SK-N-SH (cell line): Measurements from ENCODE around the gene UMODL1. TPM values are rescaled to one million over a fixed set of nuclear protein-coding genes. Genes with fewer than 3 reads are reported as not detected.
"Not testable (repeated sequence)": the region's sequence is repeated elsewhere in the genome, so short reads cannot be mapped to it uniquely, and the experiment has no call there.

Source experiments
- CTCF ChIA-PET: fragments of 300-600, 350-600 bp; formaldehyde crosslinking; extraction: SDS; loops from one replicate; lab custom pipeline; 2021; lab: Yijun Ruan, JAX
- POLR2A ChIA-PET: fragments of 350-600 bp; sonication (Branson Sonifier 250); formaldehyde crosslinking; extraction: SDS; loops from one replicate; lab custom pipeline; 2020; ENCODE audit warnings: antibody characterized with exemption, inconsistent platforms; lab: Yijun Ruan, JAX
- DNase-seq: peaks from one replicate; pipeline ENCODE4 v3.0.0; 2012
- H2AFZ ChIP-seq: fragments of 200-600 bp; sonication (generic); 2 replicates; pipeline ENCODE4 v1.8.1; 2016; ENCODE audit warnings: antibody characterized with exemption, mild to moderate bottlenecking, low read depth
- H3F3A ChIP-seq: fragments of 200-600 bp; sonication (generic); replicated peaks from 2 replicates; pipeline ENCODE3; 2016; ENCODE audit warnings: antibody characterized with exemption, mild to moderate bottlenecking; ENCODE audit not compliant: insufficient read depth
- H3K27ac ChIP-seq, 2 experiments: fragments of 200-500 bp in 1 of 2; fragments of 200-600 bp in 1 of 2; sonication (Bioruptor generic) in 1 of 2; sonication (generic), shearing (Covaris generic) in 1 of 2; 2 replicates each; pipeline versions ENCODE4 v1.5.1 to v1.6.1; 2014 to 2016; ENCODE audit warnings: low read depth in 2 of 2, inconsistent platforms in 1 of 2, low read length in 1 of 2, mild to moderate bottlenecking in 1 of 2, mixed read lengths in 1 of 2
- H3K27me3 ChIP-seq: fragments of 200-600 bp; sonication (generic), shearing (Covaris generic); 2 replicates; pipeline ENCODE4 v1.6.1; 2016; ENCODE audit warnings: mixed run types; ENCODE audit not compliant: insufficient read depth
- H3K36me3 ChIP-seq, 2 experiments: fragments of 200-500 bp in 1 of 2; fragments of 200-600 bp in 1 of 2; sonication (Bioruptor generic) in 1 of 2; sonication (generic) in 1 of 2; replicated peaks in 1 of 2; 2 replicates each; pipeline versions ENCODE3 to v1.5.1; 2014 to 2016; ENCODE audit warnings: low read length in 1 of 2, mild to moderate bottlenecking in 1 of 2; ENCODE audit not compliant: insufficient read depth in 2 of 2, control insufficient read depth in 1 of 2
- H3K4me1 ChIP-seq, 2 experiments: fragments of 200-500 bp in 1 of 2; fragments of 200-600 bp in 1 of 2; sonication (Bioruptor generic) in 1 of 2; sonication (generic), shearing (Covaris generic) in 1 of 2; 2 replicates each; pipeline versions ENCODE4 v1.5.1 to v1.6.1; 2014 to 2016; ENCODE audit warnings: low read depth in 1 of 2, low read length in 1 of 2, mixed run types in 1 of 2; ENCODE audit not compliant: insufficient read depth in 2 of 2, control insufficient read depth in 1 of 2
- H3K4me2 ChIP-seq: fragments of 200-600 bp; sonication (generic), shearing (Covaris generic); 2 replicates; pipeline ENCODE4 v1.6.1; 2017; ENCODE audit warnings: mixed run types
- H3K4me3 ChIP-seq, 2 experiments: fragments of 200-500 bp in 1 of 2; fragments of 200-600 bp in 1 of 2; sonication (Bioruptor generic) in 1 of 2; sonication (generic), shearing (Covaris generic) in 1 of 2; 2 replicates each; pipeline versions ENCODE4 v1.5.1 to v1.8.1; 2014 to 2016; ENCODE audit warnings: low read depth in 2 of 2, inconsistent platforms in 1 of 2, low read length in 1 of 2, mild to moderate bottlenecking in 1 of 2, mixed read lengths in 1 of 2, moderate library complexity in 1 of 2
- H3K79me2 ChIP-seq: fragments of 200-600 bp; sonication (generic); 2 replicates; pipeline ENCODE4 v1.8.1; 2017; ENCODE audit warnings: mild to moderate bottlenecking; ENCODE audit not compliant: insufficient read depth
- H3K9ac ChIP-seq: fragments of 200-600 bp; sonication (generic); 2 replicates; pipeline ENCODE4 v1.6.1; 2017; ENCODE audit warnings: mixed run types
- H3K9me2 ChIP-seq: fragments of 200-600 bp; sonication (generic); 2 replicates; pipeline ENCODE4 v1.6.1; 2017; ENCODE audit warnings: mixed run types
- H3K9me3 ChIP-seq: fragments of 200-600 bp; sonication (generic); 2 replicates; pipeline ENCODE4 v1.6.1; 2017; ENCODE audit warnings: mixed run types, mild to moderate bottlenecking, moderate library complexity
- H4K20me1 ChIP-seq: fragments of 200-600 bp; sonication (generic); 2 replicates; pipeline ENCODE4 v1.6.1; 2017; ENCODE audit warnings: mild to moderate bottlenecking, mixed run types; ENCODE audit not compliant: insufficient read depth
- ELF1 ChIP-seq: IDR thresholded peaks from 2 replicates; pipeline ENCODE4 v1.4.0; 2012
- EP300 ChIP-seq, 2 experiments: IDR thresholded peaks; 2 replicates each; pipeline versions ENCODE4 v1.4.0 to v1.6.1; 2012; ENCODE audit warnings: borderline replicate concordance in 1 of 2, low read depth in 1 of 2, low read length in 1 of 2
- GABPA ChIP-seq: IDR thresholded peaks from 2 replicates; pipeline ENCODE4 v1.4.0; 2012; ENCODE audit warnings: low read depth, mild to moderate bottlenecking
- MXI1 ChIP-seq: IDR thresholded peaks from 2 replicates; pipeline ENCODE4 v1.6.1; 2012; ENCODE audit warnings: mild to moderate bottlenecking, low read depth, low read length, improper control_type of control experiment
- POLR2AphosphoS5 ChIP-seq: IDR thresholded peaks from 2 replicates; pipeline ENCODE4 v1.6.1; 2012; ENCODE audit warnings: low read depth, low read length
- RAD21 ChIP-seq: IDR thresholded peaks from 2 replicates; pipeline ENCODE4 v1.6.1; 2012; ENCODE audit warnings: mild to moderate bottlenecking, low read length
- RXRA ChIP-seq: IDR thresholded peaks from 2 replicates; pipeline ENCODE4 v1.4.0; 2012; ENCODE audit warnings: low read depth, mild to moderate bottlenecking, borderline replicate concordance
- TAF1 ChIP-seq: IDR thresholded peaks from 2 replicates; pipeline ENCODE4 v1.6.1; 2012; ENCODE audit warnings: low read depth, mild to moderate bottlenecking, low read length, moderate library complexity, borderline replicate concordance
- TCF12 ChIP-seq: IDR thresholded peaks from 2 replicates; pipeline ENCODE4 v1.4.0; 2012
- TEAD4 ChIP-seq: IDR thresholded peaks from 2 replicates; pipeline ENCODE4 v1.4.0; 2012; ENCODE audit warnings: mild to moderate bottlenecking, borderline replicate concordance; ENCODE audit not compliant: insufficient read depth
- WGBS: methylation state at CpG from one replicate; pipeline ENCODE4 v1.1.6; 2017; ENCODE audit warnings: low lambda C conversion rate; 5-methylcytosine and 5-hydroxymethylcytosine counted together
- polyA plus RNA-seq, 3 experiments: library from polyadenylated mRNA; depleted of rRNA; stranded (reverse); fragments of >200 nt; gene quantifications; 2 replicates each; pipeline ENCODE4 v1.2.3, GENCODE V29; 2012
- TF ChIP-seq, protein P1 (sequence below): IDR thresholded peaks from 2 replicates; pipeline ENCODE4 v1.6.1; 2012; ENCODE audit warnings: mild to moderate bottlenecking, low read depth, low read length, moderate library complexity
- TF ChIP-seq, protein P2 (sequence below): IDR thresholded peaks from 2 replicates; pipeline ENCODE4; 2012

The UMODL1 gene
- polyA plus RNA-seq, 1 of the 3 experiments (the other 2 are of a cell fraction) = not detected

DNA sequence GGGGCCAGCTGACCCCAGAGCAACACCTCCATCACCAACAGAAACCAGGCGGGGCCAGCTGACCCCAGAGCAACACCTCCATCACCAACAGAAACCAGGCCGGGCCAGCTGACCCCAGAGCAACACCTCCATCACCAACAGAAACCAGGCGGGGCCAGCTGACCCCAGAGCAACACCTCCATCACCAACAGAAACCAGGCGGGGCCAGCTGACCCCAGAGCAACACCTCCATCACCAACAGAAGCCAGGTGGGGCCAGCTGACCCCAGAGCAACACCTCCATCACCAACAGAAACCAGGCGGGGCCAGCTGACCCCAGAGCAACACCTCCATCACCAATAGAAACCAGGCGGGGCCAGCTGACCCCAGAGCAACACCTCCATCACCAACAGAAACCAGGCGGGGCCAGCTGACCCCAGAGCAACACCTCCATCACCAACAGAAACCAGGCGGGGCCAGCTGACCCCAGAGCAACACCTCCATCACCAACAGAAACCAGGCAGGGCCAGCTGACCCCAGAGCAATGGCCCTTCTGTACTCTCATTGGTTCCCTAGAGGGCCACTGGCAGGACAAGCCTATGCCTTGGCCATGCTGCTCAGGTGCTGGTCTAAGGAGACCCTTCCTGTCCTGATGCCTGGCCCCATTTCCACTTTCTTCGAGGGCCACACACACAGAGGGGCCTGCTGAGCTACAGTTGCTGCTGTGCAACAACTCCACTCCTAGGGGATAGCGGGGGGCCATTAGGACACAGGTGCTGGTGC is 7.3 kb downstream of the UMODL1 start:
- H3K36me3 ChIP-seq, H3K27me3 ChIP-seq, DNase-seq, H3K79me2 ChIP-seq, H3K9me2 ChIP-seq, H3K27ac ChIP-seq, H3K9me3 ChIP-seq, POLR2A ChIA-PET, H3K4me1 ChIP-seq, H3K4me3 ChIP-seq, H3K9ac ChIP-seq, CTCF ChIA-PET, H3K4me2 ChIP-seq, H4K20me1 ChIP-seq, H3F3A ChIP-seq, H2AFZ ChIP-seq: not testable (repeated sequence)
- 58% methylated on average over 2 of the region's 10 CpGs for WGBS

DNA sequence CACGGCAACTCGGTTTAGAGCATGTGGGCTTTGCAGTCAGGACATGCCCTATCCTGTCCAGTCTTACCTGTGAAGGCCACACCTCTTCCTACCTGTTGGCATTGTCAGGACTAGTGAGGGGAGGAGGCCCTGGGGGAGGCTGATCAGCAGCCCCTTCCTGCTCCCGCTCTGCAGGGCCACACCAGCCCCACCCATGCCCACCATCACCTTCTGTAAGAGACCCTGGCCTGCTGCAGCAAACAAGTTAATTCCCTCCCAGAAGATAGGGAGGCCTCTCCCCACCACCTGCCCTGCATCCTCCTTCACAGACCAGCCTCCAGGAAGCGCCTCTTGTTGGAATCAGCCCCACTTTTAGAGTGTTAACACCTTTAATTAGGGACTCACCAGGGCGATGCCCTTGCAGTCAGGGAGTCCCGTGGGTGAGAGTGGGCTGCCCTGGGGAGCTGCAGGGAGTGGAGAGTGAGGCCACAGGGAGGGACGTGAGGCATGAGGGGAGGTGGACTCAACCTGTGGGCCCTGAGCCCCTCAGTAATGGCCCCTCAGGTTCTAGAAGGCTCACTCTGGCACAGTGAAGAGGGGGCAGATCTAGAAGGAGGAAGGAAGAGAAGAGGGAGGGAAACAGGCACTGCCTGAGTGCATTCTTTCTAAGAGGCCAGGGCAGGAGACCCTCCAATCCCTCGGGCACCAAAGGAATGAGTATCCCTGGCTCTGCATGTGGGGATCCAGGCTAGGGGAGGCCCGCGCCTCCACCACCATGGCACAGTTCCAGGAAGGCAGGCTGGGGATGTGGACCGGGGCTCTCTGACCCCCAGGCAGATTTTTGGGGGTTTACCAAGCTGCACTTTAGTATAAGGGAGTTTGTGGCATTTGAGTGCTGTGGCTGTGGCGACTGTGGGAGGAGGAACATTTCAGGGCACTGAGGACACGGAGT is 8.2 kb downstream of the UMODL1 start:
- CTCF ChIA-PET = interaction anchor here (1.7 kb wide), 1 partner anchor 38 kb away, joined by 6 read pairs; no protein-coding TSS in a partner anchor
- no peaks in the 10 kb centered on the region for H4K20me1 ChIP-seq
- no peaks in the 10 kb centered on the region; the same call in 1 of the 2 replicates for H3K27me3 ChIP-seq
- H3K9me2 ChIP-seq = no peaks in the 10 kb centered on the region
- H3K36me3 ChIP-seq = no peaks in the 10 kb centered on the region
- no peaks in the 10 kb centered on the region for H3K79me2 ChIP-seq
- no peaks in the 10 kb centered on the region for H3K4me1 ChIP-seq
- 47% methylated on average over 4 of the region's 13 CpGs for WGBS
- TF ChIP-seq EP300 (IDR thresholded peaks at IDR 0.05; ENCODE audit: borderline replicate concordance in 1 of 2, low read depth in 1 of 2, low read length in 1 of 2) (no peak), GABPA (no peak), ELF1 (no peak), TCF12 (no peak), RXRA (no peak), TAF1 (no peak), RAD21 (no peak), TEAD4 (no peak), MXI1 (no peak), POLR2AphosphoS5 (no peak)
- TF ChIP-seq, protein P1, sequence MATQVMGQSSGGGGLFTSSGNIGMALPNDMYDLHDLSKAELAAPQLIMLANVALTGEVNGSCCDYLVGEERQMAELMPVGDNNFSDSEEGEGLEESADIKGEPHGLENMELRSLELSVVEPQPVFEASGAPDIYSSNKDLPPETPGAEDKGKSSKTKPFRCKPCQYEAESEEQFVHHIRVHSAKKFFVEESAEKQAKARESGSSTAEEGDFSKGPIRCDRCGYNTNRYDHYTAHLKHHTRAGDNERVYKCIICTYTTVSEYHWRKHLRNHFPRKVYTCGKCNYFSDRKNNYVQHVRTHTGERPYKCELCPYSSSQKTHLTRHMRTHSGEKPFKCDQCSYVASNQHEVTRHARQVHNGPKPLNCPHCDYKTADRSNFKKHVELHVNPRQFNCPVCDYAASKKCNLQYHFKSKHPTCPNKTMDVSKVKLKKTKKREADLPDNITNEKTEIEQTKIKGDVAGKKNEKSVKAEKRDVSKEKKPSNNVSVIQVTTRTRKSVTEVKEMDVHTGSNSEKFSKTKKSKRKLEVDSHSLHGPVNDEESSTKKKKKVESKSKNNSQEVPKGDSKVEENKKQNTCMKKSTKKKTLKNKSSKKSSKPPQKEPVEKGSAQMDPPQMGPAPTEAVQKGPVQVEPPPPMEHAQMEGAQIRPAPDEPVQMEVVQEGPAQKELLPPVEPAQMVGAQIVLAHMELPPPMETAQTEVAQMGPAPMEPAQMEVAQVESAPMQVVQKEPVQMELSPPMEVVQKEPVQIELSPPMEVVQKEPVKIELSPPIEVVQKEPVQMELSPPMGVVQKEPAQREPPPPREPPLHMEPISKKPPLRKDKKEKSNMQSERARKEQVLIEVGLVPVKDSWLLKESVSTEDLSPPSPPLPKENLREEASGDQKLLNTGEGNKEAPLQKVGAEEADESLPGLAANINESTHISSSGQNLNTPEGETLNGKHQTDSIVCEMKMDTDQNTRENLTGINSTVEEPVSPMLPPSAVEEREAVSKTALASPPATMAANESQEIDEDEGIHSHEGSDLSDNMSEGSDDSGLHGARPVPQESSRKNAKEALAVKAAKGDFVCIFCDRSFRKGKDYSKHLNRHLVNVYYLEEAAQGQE = no peak
- TF ChIP-seq, protein P2, sequence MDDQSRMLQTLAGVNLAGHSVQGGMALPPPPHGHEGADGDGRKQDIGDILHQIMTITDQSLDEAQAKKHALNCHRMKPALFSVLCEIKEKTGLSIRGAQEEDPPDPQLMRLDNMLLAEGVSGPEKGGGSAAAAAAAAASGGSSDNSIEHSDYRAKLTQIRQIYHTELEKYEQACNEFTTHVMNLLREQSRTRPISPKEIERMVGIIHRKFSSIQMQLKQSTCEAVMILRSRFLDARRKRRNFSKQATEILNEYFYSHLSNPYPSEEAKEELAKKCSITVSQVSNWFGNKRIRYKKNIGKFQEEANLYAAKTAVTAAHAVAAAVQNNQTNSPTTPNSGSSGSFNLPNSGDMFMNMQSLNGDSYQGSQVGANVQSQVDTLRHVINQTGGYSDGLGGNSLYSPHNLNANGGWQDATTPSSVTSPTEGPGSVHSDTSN = no peak
- POLR2A ChIA-PET = no interaction called here
- no peak overlapping the region for H2AFZ ChIP-seq
- H3K4me3 ChIP-seq = no peak overlapping the region
- no peak overlapping the region for H3K4me2 ChIP-seq
- H3K27ac ChIP-seq = no peak overlapping the region
- no peaks in the 10 kb centered on the region for H3K9me3 ChIP-seq
- no peaks in the 10 kb centered on the region for H3F3A ChIP-seq
- no peak for DNase-seq
- no peak overlapping the region for H3K9ac ChIP-seq
